Measurements from ENCODE around the gene HPN. TPM values are rescaled to one million over a fixed set of nuclear protein-coding genes. Genes with fewer than 3 reads are reported as not detected.

HPN gene
- total and polyA plus RNA-seq, 9 donors: 0.42 to 21.1 (median 2.9) TPM; not detected in 1

DNA sequence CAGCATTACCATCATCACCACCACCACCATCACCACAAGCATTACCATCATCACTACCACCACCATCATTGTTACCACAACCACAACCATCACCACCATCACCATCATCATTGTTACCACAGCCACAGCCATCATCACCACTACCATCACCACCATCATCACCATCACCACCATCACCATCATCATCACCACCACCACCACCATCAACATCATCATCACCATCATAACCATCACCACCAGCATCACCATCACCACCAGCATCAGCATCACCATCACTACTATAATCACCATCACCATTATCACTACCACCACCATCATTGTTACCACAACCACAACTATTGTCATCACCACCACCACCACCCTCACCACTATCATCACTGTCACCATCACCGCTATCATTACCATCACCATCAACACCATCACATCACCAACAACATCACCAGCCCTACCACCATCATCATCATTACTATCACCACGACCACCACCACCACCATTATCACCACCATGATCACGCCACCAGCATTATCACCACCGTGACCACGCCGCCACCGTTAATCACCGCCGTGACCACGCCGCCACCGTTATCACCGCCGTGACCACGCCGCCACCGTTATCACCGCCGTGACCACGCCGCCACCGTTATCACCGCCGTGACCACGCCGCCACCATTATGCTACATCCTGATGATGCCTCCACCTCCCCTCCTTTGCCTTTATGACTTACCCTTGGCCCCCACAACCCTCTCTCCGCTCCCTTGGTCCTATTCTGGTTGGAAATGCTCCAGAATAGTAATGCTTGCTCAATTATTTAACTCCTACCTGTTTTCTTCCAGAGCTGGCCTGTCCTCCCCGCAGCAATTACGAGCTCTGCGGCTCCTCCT is 64.1 kb downstream of the HPN start:
- intact Hi-C loops (cut with DNase I): no loop called here
- Histone ChIP-seq H3K27me3 (no peaks in the 10 kb centered on the region), H3K27ac (no peak overlapping the region), H3K4me1 (ENCODE audit: insufficient read depth) (no peaks in the 10 kb centered on the region), H3K9me3 (no peaks in the 10 kb centered on the region), H3K4me3 (no peak overlapping the region), H3K36me3 (no peaks in the 10 kb centered on the region)
- WGBS, 3 donors: 84 to 88% (median 85%) methylated on average over 30 of the region's 30 CpGs
- DNase-seq: no peak
- TF ChIP-seq POLR2A (IDR thresholded peaks at IDR 0.05): no peak
- TF ChIP-seq, protein P1, sequence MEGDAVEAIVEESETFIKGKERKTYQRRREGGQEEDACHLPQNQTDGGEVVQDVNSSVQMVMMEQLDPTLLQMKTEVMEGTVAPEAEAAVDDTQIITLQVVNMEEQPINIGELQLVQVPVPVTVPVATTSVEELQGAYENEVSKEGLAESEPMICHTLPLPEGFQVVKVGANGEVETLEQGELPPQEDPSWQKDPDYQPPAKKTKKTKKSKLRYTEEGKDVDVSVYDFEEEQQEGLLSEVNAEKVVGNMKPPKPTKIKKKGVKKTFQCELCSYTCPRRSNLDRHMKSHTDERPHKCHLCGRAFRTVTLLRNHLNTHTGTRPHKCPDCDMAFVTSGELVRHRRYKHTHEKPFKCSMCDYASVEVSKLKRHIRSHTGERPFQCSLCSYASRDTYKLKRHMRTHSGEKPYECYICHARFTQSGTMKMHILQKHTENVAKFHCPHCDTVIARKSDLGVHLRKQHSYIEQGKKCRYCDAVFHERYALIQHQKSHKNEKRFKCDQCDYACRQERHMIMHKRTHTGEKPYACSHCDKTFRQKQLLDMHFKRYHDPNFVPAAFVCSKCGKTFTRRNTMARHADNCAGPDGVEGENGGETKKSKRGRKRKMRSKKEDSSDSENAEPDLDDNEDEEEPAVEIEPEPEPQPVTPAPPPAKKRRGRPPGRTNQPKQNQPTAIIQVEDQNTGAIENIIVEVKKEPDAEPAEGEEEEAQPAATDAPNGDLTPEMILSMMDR (IDR thresholded peaks at IDR 0.05): no peak
- TF ChIP-seq EP300 (IDR thresholded peaks at IDR 0.05): no peak

DNA sequence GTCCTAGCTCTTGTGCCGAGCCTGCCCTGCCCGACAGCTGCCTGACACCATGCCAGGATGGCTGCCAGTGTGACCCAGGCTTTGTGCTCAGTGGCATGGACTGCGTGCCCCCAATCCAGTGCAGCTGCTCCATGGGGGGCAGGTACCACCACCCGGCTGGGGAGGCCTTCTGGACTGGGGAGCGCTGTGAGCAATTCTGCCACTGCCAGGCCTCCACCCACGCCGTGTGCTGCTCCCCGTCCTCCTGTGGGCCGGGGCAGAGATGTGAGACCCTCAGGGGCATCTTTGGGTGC is 64.7 kb downstream of the HPN start:
- H3K4me3 ChIP-seq: no peak overlapping the region
- WGBS, 3 donors: 89 to 92% (median 90%) methylated on average over 9 of the region's 9 CpGs

DNA sequence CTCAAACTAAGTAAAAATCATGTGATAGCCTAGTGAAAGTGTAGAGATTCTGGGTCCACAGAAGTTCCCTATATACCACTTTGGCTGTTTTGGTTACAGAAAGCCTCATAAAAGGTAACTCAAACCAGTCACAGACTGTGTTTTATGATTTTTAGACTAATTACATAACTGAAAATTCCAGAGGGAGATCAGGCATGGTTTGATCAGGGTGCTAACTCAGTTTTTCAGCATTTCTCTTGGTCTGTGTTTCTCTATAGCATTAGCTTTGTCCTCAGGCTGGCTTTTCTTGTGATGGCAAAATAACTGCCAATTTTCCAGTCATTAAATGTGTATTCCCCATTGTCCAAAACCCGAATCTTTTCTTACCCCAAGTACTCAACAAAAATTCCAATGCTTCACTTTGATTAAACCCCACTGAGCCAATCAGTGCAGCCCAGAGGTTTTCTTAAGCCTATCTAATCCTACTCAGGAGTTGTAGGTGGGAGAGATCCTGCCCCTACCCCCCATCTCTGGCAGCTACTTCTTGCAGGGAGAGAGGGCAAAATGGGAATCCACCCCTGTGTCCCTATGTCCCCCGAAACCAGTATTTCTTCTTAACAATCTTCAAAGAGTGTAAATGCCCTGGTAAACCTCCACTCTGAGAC is 65.5 kb downstream of the HPN start:
- H3K4me1 ChIP-seq (ENCODE audit: insufficient read depth): no peaks in the 10 kb centered on the region
- 45 to 91% (median 47%) methylated on average over 1 to 2 of the region's 2 CpGs for WGBS, 3 donors
- no peaks in the 10 kb centered on the region for H3K36me3 ChIP-seq
- TF ChIP-seq, protein P1 (IDR thresholded peaks at IDR 0.05): no peak
- no peak for TF ChIP-seq POLR2A (IDR thresholded peaks at IDR 0.05)
- TF ChIP-seq EP300 (IDR thresholded peaks at IDR 0.05): no peak
- DNase-seq: no peak
- H3K27me3 ChIP-seq: no peaks in the 10 kb centered on the region
- no peak overlapping the region for H3K27ac ChIP-seq
- intact Hi-C loops (cut with DNase I): no loop called here
- no peaks in the 10 kb centered on the region for H3K9me3 ChIP-seq
- H3K4me3 ChIP-seq: no peak overlapping the region

More for the DNA sequence above, 64.7 kb downstream of the HPN start:
- no peaks in the 10 kb centered on the region for H3K36me3 ChIP-seq
- TF ChIP-seq POLR2A (IDR thresholded peaks at IDR 0.05) (no peak), EP300 (IDR thresholded peaks at IDR 0.05) (no peak)
- TF ChIP-seq, protein P1 (IDR thresholded peaks at IDR 0.05): no peak
- no peaks in the 10 kb centered on the region for H3K4me1 ChIP-seq (ENCODE audit: insufficient read depth)
- no peaks in the 10 kb centered on the region for H3K27me3 ChIP-seq
- no peak for DNase-seq
- intact Hi-C loops (cut with DNase I): no loop called here
- no peaks in the 10 kb centered on the region for H3K9me3 ChIP-seq
- H3K27ac ChIP-seq: no peak overlapping the region

DNA sequence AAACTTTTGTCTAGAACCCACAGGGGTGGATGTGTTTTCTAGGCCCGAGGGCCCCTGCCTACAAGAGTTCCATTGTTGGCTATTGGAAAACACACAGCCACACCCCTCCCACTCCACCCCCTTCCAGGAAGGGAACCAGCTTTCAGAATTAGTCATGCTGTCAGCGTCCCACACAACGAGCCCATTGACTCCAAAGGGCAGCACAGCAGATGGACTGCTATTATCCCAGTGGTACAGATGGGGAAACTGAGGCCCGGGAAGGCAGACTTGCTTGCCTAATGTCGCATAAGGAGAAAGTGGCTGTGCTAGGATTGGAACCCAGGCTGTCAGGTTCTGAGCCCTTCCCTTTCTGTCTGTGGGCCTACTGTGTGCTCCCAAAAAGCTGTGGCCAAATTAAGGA is 66.0 kb downstream of the HPN start:
- WGBS, 3 donors: 39 to 46% (median 40%) methylated on average over 5 of the region's 5 CpGs
- Histone ChIP-seq H3K36me3 (no peaks in the 10 kb centered on the region), H3K27me3 (no peaks in the 10 kb centered on the region), H3K27ac (no peak overlapping the region), H3K4me1 (ENCODE audit: insufficient read depth) (no peaks in the 10 kb centered on the region), H3K9me3 (no peaks in the 10 kb centered on the region), H3K4me3 (no peak overlapping the region)
- TF ChIP-seq POLR2A (IDR thresholded peaks at IDR 0.05) (no peak), EP300 (IDR thresholded peaks at IDR 0.05) (no peak)
- TF ChIP-seq, protein P1 (IDR thresholded peaks at IDR 0.05): no peak
- intact Hi-C loops (cut with DNase I): no loop called here
- DNase-seq: no peak
